ENCODE data around the gene MYO9A.
"Not testable (repeated sequence)": the region's sequence is repeated elsewhere in the genome, so short reads cannot be mapped to it uniquely, and the experiment has no call there.

MYO9A gene

GRCh38 chr15:72141171-72142084 lies 23.5 kb upstream of the MYO9A start:
- no peak for DNase-seq (ENCODE audit: low read depth in 1 of 2, low spot score in 1 of 2)

- no peak for DNase-seq (ENCODE audit: low read depth in 1 of 2, low spot score in 1 of 2)
Observed at GRCh38 chr15:72140088-72140487, 22.1 kb upstream of the MYO9A start.

DNA sequence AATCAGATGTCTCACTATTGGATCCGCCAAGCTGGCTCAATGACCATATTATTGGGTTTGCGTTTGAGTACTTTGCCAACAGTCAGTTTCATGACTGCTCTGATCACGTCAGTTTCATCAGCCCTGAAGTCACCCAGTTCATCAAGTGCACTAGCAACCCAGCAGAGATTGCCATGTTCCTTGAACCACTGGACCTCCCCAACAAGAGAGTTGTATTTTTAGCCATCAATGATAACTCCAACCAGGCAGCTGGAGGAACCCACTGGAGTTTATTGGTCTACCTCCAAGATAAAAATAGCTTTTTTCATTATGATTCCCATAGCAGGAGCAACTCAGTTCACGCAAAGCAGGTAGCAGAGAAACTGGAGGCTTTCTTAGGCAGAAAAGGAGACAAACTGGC lies 21.7 kb upstream of the MYO9A start:
- DNase-seq (ENCODE audit: low read depth in 1 of 2, low spot score in 1 of 2) = no peak

GRCh38 chr15:72136170-72137051 lies 18.5 kb upstream of the MYO9A start:
- DNase-seq (ENCODE audit: low read depth in 1 of 2, low spot score in 1 of 2) = no peak

DNA sequence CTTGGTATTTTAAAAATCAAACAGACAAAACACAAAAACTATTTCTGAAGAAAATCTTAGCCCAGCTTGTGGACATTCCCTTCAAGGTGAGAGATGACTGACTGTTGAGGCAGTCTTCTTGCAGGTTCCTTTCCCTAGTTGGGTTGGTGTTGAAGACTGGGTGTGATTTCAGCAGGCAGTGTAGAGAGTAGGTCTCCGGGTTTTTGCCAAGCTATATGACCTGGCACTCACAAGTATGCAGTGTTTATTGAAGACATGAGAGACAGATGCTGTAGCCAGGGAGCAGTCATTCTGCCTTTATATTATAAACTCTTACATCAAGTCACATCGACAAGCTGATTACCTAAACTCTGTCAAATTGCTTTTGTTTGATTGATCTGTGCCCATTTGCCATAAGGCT lies 17.8 kb upstream of the MYO9A start:
- DNase-seq (ENCODE audit: low read depth in 1 of 2, low spot score in 1 of 2) = no peak

DNA sequence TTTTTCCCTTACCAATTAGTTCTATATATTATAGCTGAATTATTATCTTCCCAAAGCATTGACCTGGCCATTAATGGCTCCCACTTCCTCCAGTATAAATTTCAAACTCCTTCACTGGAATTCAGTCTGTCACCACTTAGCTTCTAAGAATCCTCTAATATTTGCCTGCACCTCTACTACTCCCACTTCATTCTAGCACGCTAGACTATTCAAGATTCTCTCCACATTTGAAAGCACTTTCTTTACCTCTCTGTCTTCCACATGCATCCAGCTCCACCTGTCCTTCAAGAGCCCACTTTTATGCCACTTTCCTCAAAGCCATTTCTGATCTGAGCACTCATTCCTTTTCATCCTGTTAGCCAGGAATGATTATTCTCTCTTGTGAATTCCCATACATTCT lies 15.3 kb upstream of the MYO9A start:
- DNase-seq (ENCODE audit: low read depth in 1 of 2, low spot score in 1 of 2) = no peak

DNA sequence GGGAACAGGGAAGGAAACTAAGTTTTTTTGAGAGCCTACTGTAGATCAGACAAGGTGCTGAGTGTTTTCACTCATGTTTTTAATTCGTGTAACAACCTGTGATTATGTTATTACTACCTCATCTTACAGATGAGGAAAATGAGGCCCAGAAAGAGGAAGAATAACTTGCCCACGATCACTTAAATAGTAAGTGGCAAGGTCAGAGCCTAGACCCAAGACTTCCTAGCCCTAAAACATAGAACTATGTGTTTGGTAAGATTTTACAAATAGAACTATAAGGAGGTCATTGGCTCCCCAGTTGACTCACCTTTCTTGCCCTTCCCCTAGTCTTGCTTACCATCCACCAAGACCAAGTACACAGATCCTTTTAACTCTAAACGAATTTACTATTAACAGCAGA lies 14.0 kb upstream of the MYO9A start:
- DNase-seq (ENCODE audit: low read depth in 1 of 2, low spot score in 1 of 2) = no peak

DNA sequence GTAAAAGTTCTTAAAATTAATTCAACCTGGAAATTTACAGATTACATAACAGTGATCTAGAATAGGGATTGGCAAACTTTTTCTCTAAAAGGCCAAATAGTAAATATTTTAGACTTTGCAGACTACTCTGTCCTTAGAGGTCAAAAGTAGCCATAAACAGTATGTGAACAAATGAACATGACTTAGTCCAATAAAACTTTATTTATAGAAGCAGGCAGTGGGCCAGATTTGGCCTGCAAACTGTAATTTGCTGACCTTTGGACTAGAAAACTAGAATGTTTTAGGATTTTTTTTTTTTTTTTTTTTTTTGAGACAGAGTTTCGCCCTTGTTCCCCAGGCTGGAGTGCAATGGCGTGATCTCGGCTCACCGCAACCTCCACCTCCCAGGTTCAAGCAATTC lies 12.3 kb upstream of the MYO9A start:
- no peak for DNase-seq (ENCODE audit: low read depth in 1 of 2, low spot score in 1 of 2)

DNA sequence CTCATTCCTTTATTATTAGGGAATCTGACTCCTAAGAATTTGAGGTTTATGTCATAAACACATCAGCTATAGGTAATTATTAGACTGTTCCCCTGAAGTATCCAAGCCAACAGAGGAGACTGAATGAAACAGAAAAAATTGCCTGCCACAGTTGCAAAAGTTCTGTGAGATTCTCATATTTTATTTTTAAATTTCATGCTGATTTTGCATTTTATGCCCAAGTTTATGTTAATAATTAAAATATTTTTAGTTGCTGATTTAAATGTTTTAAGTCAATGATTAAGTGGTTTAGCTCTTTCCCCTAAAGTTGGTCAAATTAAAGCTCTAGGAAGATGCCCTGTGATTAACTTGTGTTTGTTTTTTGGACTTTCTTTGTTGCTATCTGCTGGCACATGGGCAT lies 10.4 kb upstream of the MYO9A start:
- DNase-seq (ENCODE audit: low read depth in 1 of 2, low spot score in 1 of 2) = no peak

DNA sequence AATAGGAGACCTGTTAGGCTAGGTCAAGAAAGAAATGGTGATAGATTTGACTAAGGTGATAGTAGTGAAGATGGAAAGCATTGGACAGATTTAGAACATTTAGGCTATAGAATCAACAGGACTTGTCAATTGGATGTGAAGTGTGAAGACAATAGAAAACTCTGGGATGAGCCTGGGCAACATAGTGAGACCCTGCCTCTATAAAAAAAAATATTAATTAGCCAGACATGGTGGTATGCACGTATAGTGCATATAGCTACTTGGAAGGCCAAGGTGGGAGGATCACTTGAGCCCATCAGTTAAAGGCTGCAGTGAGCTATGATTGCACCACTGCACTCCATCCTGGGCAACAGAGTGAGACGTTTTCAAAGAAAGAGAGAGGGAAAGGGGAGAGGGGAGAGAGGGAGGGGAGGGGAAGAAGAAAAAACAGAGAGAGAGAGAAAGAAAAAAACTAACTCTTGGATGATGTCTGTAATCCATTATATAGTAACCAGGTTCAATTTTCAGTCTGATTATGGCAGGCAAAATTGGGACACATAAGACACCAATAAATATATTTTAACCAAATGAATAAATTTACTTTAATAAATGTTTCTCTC lies 9.9 kb upstream of the MYO9A start:
- no peak for DNase-seq (ENCODE audit: low read depth in 1 of 2, low spot score in 1 of 2)

GRCh38 chr15:72124218-72124617 lies 6.3 kb upstream of the MYO9A start:
- no peak for DNase-seq (ENCODE audit: low read depth in 1 of 2, low spot score in 1 of 2)

DNA sequence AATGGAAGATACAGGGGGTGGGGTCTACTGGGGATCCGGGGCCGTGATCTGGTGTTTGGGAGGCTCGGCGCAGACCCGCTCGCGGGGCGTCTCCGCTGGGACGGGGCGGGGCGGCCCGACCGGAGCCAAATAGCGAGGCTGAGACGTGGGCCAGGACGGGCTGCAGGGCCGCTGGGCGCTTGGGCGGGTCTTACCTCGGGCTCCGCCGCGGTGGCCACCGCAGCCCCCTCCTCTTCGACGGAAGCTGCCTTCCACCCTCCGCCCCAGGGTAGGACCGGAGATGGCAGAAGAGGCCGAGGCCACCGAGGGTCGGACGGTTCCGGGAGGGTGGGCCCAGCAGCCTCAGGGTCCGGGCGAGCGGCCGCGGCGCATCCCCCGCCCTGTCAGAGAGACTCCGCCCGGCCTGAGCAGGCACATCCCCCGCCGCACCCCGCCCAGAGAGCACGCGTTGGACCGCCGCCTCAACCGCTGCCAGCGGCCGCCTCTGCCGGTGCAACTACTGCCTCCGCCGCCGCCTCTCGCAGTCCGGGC lies 399 bp downstream of the MYO9A start:
- DNase-seq (ENCODE audit: low read depth in 1 of 2, low spot score in 1 of 2) = peak; percentile 34 to 50

DNA sequence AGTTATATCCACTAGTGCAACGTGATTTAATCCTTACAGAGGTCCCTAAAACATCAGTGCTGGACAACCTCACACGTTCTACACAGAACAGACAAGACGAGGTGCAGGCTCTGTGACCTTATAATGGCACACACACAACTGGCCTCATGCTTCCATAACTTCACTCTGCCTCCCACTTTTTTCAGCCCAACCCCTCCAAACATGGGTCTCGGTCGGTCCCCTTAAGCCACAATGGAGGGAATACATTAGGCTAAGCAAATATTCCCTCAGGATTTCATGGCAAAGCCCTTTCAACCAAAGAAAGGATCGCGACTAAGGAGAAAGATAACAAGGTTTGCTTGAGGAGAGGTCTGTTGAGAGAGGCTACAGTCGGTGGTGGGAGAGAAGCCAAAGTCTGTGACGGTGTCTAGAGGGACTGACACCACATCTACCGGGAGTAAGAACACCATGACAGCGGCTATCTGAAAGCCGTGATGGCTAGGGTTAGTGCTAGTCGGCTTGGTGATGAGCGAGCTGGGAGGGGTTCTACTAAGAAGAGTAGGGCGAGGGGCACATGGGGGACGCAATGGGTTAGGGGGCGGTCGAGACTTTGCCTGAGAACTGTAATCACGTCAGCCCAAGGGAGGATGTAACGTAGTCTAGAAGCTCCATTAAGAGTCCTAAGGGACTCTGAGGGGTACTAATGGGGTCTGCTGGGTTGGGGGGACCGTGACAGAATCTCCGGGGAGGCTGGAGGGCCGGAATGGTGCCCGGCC lies 1.0 kb downstream of the MYO9A start:
- peak in 1 of 2 donors; percentile 6 for DNase-seq (ENCODE audit: low read depth in 1 of 2, low spot score in 1 of 2)

- no peak for DNase-seq (ENCODE audit: low read depth in 1 of 2, low spot score in 1 of 2)
Observed at GRCh38 chr15:72113347-72114031, 4.5 kb downstream of the MYO9A start.

GRCh38 chr15:72112805-72113204 lies 5.1 kb downstream of the MYO9A start:
- DNase-seq (ENCODE audit: low read depth in 1 of 2, low spot score in 1 of 2) = no peak

DNA sequence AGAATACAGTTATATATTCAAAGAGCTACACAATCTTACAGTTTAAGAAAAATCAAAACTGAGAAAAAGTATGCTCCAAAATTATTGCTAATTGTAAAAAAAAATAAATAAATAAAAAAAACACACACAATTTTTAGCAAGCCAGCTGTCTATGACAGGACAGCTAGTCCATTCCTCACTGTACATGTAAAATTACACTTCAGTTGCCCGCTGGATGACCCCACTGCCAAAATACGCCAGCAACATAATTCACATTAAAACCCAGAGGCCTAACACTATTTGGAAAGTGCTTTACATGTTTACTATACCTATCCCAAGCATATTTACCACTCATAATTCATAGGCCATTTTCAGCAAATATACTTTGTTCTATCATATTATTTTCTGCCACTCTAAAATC lies 5.8 kb downstream of the MYO9A start:
- no peak for DNase-seq (ENCODE audit: low read depth in 1 of 2, low spot score in 1 of 2)

GRCh38 chr15:72110355-72110754 lies 7.6 kb downstream of the MYO9A start:
- DNase-seq (ENCODE audit: low read depth in 1 of 2, low spot score in 1 of 2) = no peak

- no peak for DNase-seq (ENCODE audit: low read depth in 1 of 2, low spot score in 1 of 2)
Observed at GRCh38 chr15:72106068-72106467, 11.9 kb downstream of the MYO9A start.

DNA sequence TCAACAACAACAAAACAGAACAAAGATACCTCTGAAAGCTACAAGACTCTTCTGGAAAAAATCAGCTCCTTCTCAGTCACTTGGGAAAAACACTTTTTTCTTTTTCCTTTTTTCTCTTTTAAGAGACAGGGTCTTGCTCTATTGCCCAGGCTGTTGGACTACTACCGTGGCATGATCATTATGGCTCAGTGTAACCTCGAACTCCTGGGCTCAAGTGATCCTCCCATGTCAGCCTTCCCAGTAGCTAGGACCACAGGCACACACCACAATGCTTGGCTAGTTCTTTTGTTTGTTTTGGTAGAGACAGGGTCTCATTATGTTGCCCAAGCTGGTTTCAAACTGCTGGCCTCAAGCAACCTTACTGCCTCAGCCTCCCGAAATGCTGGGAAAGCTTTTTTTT lies 12.8 kb downstream of the MYO9A start:
- DNase-seq (ENCODE audit: low read depth in 1 of 2, low spot score in 1 of 2) = no peak

DNA sequence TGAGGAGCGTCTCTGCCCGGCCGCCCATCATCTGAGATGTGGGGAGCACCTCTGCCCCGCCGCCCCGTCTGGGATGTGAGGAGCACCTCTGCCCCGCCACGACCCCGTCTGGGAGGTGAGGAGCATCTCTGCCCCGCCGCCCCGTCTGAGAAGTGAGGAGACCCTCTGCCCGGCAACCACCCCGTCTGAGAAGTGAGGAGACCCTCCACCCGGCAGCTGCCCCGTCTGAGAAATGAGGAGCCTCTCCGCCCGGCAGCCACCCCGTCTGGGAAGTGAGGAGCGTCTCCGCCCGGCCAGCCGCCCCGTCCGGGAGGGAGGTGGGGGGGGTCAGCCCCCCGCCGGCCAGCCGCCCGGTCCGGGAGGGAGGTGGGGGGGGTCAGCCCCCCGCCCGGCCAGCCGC lies 17.4 kb downstream of the MYO9A start:
- not testable (repeated sequence) for DNase-seq (ENCODE audit: low read depth in 1 of 2, low spot score in 1 of 2)
